T47D (cell line): ENCODE measurements around the gene CFAP47.
A peak's percentile ranks its signal among the peaks of the same experiment; 100 is the strongest.

Experiments
- DNase-seq, 2 experiments: peaks; one replicate each; pipeline versions ENCODE4 v3.0.0 to v3.0.0-alpha.2; 2011 to 2012; ENCODE audit warnings: low read depth in 1 of 2, low spot score in 1 of 2
- JUND ChIP-seq: IDR thresholded peaks from 2 replicates; pipeline ENCODE4 v1.6.1; 2012; ENCODE audit warnings: low read depth
- in situ Hi-C: cut with HindIII; loops from 2 replicates; pipeline ENCODE4 v1.10.0; 2016; ENCODE audit warnings: low sequenced_read_pairs, low pct_unique_long_range_greater_than_20kb

The CFAP47 gene

DNA sequence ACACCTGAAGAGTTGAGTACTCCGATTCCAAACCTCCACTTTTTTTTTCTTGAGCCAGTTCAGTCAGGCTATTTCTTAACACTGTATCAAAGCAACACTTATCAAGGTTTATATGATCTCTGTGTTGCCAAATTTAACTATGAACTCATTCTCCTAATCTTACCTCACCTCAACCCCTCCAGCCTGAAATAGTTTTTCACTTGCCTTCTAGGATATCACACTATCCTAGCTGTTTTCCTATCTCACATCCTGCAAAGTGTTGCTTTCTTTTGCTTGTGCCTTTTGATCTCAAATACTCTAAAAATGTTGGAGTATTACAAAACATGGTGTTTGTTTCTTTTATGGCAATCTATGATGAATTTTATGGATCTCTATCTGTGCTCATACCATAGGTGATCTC, 415.0 kb downstream of the CFAP47 start:
- no peak for TF ChIP-seq JUND
- no peak for DNase-seq
- in situ Hi-C loops: no loop called here

DNA sequence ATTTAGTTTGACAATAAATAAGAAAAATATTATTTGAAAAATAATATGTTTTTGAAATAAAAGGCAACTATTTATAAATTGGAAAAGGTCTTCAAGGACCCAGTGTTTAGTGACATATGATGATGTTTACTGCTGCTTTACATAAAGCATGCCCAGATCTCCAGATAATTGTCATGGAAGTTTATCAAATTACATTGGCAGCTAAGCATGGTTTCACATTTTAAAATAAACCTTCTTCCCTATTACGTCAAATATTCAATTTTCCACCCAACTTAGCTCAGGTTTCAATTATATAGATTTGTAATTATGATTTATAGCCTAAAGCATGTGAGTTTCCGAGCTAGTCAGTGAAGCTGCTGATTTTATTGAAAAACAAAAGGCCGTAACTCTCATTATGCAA, 417.2 kb downstream of the CFAP47 start:
- no peak for DNase-seq
- no peak for TF ChIP-seq JUND
- in situ Hi-C loops: no loop called here

DNA sequence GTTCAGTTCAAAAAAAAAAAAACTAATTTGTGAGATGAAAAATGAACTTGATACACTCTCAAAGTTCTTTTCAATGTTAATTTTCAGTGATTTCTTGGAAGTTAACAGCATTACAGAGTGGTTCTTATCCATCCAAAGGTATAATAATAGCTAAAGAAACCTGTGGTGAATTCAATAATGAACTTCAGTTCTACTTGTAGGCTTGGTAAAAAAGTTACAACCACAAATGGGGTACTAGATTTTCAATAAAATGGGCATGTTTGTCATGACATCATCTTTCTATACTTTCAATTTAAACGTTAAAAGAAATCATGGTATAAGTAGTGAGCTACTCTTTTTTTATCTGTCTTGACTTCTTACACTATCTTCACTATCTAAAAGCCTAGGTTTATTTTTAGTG, 424.8 kb downstream of the CFAP47 start:
- TF ChIP-seq JUND: no peak
- in situ Hi-C loops: no loop called here
- DNase-seq: no peak

DNA sequence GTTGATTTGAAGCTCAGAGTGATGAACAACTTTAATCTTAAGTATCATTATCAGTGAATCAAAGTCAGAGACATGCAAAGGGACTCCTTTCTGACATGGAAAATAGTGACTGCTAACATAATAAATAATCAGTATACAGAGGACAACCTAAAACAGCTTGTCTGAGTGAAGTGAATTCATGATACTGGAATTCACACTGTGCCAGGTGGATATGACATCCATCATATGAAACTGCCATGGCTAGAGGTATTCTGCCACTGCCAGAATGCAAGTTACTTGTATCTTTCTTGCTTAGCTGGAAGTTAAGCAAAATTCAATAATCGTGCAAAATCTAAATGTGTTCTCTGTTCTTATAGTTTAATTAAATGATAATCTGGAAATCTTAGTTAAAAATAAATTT, 429.0 kb downstream of the CFAP47 start:
- in situ Hi-C loops: no loop called here

DNA sequence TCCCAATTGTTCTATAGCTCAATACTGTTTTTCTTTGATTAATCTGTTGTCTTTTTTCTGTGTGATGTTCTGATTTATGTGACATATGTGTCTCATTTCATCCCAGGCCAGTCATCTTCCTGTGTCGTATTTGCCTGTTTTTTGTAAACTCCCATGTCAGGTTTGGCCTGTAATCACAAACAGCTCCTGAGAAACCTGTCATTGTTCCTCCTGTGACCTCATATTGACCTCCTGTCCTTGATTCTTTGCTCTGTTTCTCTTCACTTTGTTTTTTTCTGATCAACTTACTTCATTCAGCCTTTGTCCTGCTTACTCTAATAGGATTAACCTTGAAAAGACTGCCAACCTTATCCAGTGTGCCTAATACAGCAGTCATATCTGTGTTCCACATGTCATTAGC, 438.3 kb downstream of the CFAP47 start:
- in situ Hi-C loops: no loop called here
- DNase-seq: no peak
- no peak for TF ChIP-seq JUND

More for the DNA sequence above, 429.0 kb downstream of the CFAP47 start:
- no peak for DNase-seq
- TF ChIP-seq JUND: no peak

DNA sequence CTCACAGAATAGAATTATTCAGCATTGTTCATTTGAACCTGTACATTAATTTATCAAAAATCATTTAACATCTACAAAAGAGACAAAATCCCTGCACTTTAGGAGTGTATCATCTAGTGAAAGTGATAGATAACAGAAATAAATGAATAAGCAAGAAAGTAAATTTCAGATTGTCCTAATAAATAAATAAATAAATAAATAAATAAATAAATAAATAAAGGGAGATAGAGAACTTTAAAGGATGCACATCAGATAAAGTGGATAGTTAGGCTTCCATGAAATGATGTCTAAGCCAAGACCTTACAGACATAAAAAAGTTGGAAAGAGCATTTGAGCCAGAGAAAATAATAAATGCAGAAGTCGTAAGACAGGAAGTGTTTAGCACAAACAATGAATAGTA, 444.7 kb downstream of the CFAP47 start:
- no peak for TF ChIP-seq JUND
- in situ Hi-C loops: no loop called here

DNA sequence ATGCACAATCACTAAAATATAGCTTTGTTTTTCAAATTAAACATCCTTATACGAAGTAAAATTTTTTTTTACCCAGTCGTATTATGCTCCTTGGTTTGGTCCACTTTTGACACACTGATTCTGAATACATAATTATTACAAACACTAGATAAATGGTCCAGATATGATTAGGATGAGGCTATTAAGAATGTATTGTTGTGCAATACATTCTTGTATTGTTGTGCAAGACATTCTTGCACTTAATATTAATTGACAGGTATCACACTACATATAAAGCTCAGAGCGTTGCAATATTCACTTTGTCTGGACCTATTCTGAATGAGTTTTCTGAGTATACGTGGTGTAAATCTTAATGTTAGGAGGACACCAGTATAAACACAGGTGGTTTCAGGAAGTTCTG, 464.0 kb downstream of the CFAP47 start:
- no peak for DNase-seq
- in situ Hi-C loops: no loop called here
- no peak for TF ChIP-seq JUND

More for the DNA sequence above, 444.7 kb downstream of the CFAP47 start:
- no peak for DNase-seq

DNA sequence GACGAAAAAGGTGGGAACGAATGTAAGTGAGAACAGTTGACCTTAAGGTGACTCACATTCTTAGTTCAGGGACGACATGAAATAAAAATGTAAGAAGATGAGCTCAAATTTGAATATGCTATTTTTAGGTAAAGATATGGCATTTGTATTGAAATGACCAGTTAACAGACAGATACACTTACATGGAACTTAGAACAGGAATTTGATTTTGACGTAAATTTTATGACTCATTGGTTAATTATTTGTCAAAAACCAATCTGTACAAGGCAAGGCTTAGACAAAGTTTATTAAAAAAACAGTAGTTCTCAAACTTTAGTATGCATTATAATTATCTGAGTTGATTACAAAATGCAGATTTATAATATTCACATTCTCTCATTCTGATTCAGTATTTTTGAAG, 469.4 kb downstream of the CFAP47 start:
- no peak for DNase-seq
- no peak for TF ChIP-seq JUND
- in situ Hi-C loops: no loop called here

DNA sequence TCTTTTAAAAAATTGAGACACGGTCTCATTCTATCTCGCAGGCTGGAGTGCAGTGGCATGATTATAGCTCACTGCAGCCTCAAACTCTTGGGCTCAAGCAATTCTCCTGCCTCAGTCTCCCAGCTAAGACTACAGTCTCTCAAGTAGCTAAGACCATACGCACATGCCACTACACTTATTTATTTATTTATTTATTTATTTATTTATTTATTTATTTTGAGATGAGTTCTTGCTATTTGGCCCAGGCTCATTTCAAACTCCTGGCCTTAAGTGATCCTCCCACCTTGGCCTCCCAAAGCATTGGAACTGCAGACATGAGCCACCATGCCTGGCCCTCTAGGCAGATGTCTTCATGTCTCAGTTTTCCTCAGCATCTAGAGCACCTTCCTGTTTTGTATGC, 482.2 kb downstream of the CFAP47 start:
- no peak for TF ChIP-seq JUND
- in situ Hi-C loops: no loop called here

DNA sequence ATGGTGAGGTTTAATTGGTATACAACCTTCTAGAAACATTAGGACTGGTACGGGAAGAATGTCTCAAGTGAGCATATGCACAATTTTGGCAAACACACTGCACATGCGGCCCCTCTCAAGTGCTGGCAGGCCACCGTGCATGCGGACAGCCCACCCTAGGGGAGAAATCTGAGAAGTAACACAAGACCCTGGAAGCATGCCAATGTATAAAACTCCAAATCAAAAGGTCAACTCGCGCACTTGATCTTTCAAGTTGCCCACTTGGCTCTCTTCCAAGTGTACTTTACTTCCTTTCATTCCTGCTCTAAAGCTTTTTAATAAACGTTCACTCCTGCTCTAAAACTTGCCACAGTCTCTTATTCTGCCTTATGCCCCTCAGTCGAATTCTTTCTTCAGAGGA, 488.3 kb downstream of the CFAP47 start:
- DNase-seq: no peak
- TF ChIP-seq JUND: no peak
- in situ Hi-C loops: no loop called here

More for the DNA sequence above, 482.2 kb downstream of the CFAP47 start:
- no peak for DNase-seq

DNA sequence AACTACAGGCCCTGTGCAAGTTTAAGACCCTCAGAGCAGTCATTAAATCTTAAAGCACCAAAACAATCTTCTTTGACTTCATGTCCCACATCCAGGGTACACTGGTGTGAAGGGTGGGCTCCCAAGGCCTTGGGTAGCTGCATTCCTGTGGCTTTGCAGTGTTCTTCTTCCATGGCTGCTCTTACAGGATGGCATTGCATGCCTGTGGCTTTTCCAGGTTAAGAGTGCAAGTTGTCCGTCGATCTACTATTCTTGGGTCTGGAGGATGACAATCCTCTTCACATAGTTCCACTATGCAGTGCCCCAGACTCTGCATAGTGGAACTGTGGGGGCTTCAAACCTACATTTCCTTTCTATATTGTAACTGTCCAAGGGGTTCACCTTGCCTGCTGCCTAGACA, 494.5 kb downstream of the CFAP47 start:
- no peak for TF ChIP-seq JUND
- in situ Hi-C loops: no loop called here
- DNase-seq: no peak

DNA sequence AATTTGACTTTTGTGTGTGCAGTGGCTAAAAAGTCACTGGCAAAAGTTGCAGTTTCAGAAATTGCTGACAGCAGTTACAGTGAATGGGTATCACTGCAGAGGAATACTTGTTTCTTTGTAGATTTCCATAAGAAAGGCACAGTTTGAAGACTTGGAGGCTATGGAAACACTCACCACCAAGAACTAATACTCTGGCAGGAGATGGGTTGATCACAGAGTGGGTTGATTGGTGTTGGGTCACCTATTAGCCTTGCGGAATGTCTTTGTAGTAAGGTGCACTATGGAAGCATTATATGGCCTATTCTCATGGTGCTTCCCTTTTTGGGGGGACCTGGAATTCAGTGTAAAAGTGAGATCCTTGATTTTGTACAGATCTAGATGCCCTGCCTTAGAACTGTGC, 502.8 kb downstream of the CFAP47 start:
- no peak for TF ChIP-seq JUND
- DNase-seq: no peak
- in situ Hi-C loops: no loop called here

DNA sequence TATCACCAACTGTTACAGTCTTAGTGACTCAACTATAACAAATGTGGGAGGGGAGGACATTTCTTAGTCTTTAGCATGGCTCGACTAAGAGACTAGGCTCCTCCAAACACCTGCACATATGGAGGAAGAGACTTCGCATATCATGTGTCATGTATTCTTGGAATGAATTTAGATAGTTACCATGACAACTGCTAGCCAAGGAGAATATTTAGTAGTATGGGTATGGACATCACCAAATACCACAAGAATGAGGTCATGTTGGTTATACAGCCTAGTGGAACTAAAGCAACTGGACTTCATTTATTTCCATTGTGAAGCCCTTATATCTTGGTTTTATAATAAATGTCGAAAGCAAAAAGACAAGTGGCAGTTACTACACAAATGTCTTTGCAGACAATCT, 512.3 kb downstream of the CFAP47 start:
- DNase-seq: peak in 1 of 2 experiments; percentile 4
- no peak for TF ChIP-seq JUND
- in situ Hi-C loops: no loop called here

DNA sequence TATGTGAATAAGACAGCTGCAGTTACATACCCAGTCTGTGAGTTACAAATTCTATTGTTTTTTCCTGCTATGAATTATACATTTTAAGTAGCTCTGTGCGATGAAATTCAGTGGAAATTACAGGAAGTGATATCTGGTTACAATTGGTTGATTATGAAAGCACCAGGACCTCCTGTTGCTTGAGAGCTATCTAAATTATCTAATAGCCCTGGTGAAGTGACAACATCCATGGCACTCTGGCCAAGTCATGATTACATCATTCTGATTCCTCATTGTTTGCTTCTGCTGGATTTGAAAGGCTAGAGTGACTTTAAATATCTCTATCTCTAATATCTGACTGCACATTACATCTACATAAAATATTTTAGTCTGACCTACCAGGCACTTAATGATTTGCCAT, 515.0 kb downstream of the CFAP47 start:
- no peak for TF ChIP-seq JUND
- DNase-seq: no peak
- in situ Hi-C loops: no loop called here
